ENCODE data around the gene PRELID3B. TPM values are rescaled to one million over a fixed set of nuclear protein-coding genes. Genes with fewer than 3 reads are reported as not detected.

The PRELID3B gene
- total RNA-seq, 2 donors from 2014 or later: 20.8 to 29.3 TPM

DNA sequence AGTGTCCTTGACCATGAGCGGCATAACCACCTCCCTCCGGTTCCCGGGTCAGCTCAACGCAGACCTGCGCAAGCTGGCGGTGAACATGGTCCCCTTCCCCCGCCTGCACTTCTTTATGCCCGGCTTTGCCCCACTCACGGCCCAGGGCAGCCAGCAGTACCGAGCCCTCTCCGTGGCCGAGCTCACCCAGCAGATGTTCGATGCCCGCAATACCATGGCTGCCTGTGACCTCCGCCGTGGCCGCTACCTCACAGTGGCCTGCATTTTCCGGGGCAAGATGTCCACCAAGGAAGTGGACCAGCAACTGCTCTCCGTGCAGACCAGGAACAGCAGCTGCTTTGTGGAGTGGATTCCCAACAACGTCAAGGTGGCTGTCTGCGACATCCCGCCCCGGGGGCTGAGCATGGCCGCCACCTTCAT, 18.5 kb downstream of the PRELID3B start:
- Histone ChIP-seq H3K4me1 (peaks cover 23% of the 10 kb centered on the region), H3K36me3 (replicated peaks in 1 of 2; ENCODE audit: insufficient read depth in 1 of 2, low read depth in 2 of 2) (peaks cover 0 to 5% of the 10 kb centered on the region in 2 donors), H3K9me3 (no peaks in the 10 kb centered on the region), H3K27ac (no peak overlapping the region), H3K4me3 (no peak overlapping the region), H3K27me3 (no peaks in the 10 kb centered on the region)
- no peak for DNase-seq
- no peak for ATAC-seq
- 91 to 97% methylated on average over 23 to 24 of the region's 24 CpGs for WGBS, 2 donors
- intact Hi-C loops (cut with DNase I): no loop called here
- no peak for TF ChIP-seq POLR2A (IDR thresholded peaks at IDR 0.05)
- TF ChIP-seq, protein P1, sequence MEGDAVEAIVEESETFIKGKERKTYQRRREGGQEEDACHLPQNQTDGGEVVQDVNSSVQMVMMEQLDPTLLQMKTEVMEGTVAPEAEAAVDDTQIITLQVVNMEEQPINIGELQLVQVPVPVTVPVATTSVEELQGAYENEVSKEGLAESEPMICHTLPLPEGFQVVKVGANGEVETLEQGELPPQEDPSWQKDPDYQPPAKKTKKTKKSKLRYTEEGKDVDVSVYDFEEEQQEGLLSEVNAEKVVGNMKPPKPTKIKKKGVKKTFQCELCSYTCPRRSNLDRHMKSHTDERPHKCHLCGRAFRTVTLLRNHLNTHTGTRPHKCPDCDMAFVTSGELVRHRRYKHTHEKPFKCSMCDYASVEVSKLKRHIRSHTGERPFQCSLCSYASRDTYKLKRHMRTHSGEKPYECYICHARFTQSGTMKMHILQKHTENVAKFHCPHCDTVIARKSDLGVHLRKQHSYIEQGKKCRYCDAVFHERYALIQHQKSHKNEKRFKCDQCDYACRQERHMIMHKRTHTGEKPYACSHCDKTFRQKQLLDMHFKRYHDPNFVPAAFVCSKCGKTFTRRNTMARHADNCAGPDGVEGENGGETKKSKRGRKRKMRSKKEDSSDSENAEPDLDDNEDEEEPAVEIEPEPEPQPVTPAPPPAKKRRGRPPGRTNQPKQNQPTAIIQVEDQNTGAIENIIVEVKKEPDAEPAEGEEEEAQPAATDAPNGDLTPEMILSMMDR (IDR thresholded peaks at IDR 0.05): no peak

DNA sequence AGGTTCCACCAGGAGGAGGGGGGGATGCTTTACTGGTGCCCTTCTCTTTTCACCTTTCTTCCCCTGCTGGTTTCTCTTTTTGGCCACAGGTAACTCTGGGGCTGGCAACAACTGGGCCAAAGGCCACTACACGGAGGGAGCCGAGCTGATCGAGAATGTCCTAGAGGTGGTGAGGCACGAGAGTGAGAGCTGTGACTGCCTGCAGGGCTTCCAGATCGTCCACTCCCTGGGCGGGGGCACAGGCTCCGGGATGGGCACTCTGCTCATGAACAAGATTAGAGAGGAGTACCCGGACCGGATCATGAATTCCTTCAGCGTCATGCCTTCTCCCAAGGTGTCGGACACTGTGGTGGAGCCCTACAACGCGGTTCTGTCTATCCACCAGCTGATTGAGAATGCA, 19.0 kb downstream of the PRELID3B start:
- H3K36me3 ChIP-seq (replicated peaks in 1 of 2; ENCODE audit: insufficient read depth in 1 of 2, low read depth in 2 of 2): peaks cover 0 to 5% of the 10 kb centered on the region in 2 donors
- TF ChIP-seq, protein P1 (IDR thresholded peaks at IDR 0.05): no peak
- TF ChIP-seq POLR2A (IDR thresholded peaks at IDR 0.05): no peak
- no peaks in the 10 kb centered on the region for H3K9me3 ChIP-seq
- DNase-seq (no peak), ATAC-seq (no peak)
- no peak overlapping the region for H3K27ac ChIP-seq
- intact Hi-C loops (cut with DNase I): no loop called here
- H3K4me3 ChIP-seq: no peak overlapping the region
- peaks cover 18% of the 10 kb centered on the region for H3K4me1 ChIP-seq
- H3K27me3 ChIP-seq: no peaks in the 10 kb centered on the region
- WGBS, 2 donors: 91 to 93% methylated on average over 12 to 13 of the region's 13 CpGs

DNA sequence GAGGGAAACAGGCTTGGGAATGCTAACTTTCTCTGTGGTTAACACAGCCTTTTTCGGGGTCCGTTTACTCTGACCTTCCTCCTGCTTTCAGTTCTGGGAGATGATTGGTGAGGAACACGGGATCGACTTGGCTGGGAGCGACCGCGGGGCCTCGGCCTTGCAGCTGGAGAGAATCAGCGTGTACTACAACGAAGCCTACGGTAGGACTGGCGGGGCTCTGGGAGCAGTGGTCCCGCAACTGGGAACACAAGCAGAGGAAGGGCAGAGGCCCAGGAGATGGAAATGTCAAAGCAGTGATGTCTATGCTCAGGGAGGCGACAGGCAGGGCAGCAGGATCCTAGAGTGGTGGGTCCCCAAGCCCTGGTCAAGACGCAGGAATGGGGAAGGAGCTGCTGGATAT, 19.8 kb downstream of the PRELID3B start:
- H3K4me1 ChIP-seq: peaks cover 15% of the 10 kb centered on the region
- no peak for DNase-seq
- H3K36me3 ChIP-seq (replicated peaks in 1 of 2; ENCODE audit: insufficient read depth in 1 of 2, low read depth in 2 of 2): peaks cover 0 to 5% of the 10 kb centered on the region in 2 donors

DNA sequence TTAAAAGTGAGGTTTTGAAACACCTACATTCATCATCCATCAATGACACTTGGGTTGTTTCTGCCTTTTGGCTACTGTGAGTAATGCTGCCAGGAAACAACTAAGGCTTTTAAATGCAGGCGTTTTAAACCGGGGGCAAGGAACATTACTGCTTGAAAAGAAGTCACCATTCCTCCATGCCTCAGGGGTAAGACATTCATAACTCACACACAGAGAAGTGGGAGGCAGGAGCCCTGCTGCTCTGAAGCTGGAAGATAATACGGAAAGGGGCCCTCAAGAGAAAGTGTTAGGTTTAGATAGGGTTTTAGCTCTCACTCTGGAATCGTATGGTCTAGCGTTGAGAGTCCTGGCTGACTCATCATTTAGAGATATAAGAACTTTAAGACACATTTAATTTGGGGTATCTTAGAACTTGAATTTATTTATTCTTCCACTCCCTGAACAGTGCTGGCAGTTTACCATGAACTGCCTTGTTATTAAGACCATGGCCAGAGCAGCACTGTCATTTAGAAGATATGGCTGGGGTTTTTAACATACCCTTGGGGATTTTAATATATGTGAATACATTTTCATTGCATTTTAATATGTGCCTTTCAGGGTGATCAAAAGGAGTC, 21.5 kb downstream of the PRELID3B start:
- no peak overlapping the region for H3K4me3 ChIP-seq
- DNase-seq (no peak), ATAC-seq (no peak)
- WGBS, 2 donors: 77 to 85% methylated on average over 5 of the region's 5 CpGs
- no peaks in the 10 kb centered on the region for H3K27me3 ChIP-seq
- peaks cover 0 to 5% of the 10 kb centered on the region in 2 donors for H3K36me3 ChIP-seq (replicated peaks in 1 of 2; ENCODE audit: insufficient read depth in 1 of 2, low read depth in 2 of 2)
- intact Hi-C loops (cut with DNase I): no loop called here
- no peak for TF ChIP-seq POLR2A (IDR thresholded peaks at IDR 0.05)
- TF ChIP-seq, protein P1 (IDR thresholded peaks at IDR 0.05): no peak
- H3K27ac ChIP-seq: no peak overlapping the region
- peaks cover 7% of the 10 kb centered on the region for H3K4me1 ChIP-seq
- no peaks in the 10 kb centered on the region for H3K9me3 ChIP-seq

More for the DNA sequence above, 19.8 kb downstream of the PRELID3B start:
- no peak for TF ChIP-seq POLR2A (IDR thresholded peaks at IDR 0.05)
- TF ChIP-seq, protein P1 (IDR thresholded peaks at IDR 0.05): no peak
- H3K27me3 ChIP-seq: no peaks in the 10 kb centered on the region
- WGBS, 2 donors: 93 to 94% methylated on average over 15 of the region's 15 CpGs
- no peaks in the 10 kb centered on the region for H3K9me3 ChIP-seq
- no peak overlapping the region for H3K4me3 ChIP-seq
- no peak for ATAC-seq
- intact Hi-C loops (cut with DNase I): no loop called here
- H3K27ac ChIP-seq: no peak overlapping the region

DNA sequence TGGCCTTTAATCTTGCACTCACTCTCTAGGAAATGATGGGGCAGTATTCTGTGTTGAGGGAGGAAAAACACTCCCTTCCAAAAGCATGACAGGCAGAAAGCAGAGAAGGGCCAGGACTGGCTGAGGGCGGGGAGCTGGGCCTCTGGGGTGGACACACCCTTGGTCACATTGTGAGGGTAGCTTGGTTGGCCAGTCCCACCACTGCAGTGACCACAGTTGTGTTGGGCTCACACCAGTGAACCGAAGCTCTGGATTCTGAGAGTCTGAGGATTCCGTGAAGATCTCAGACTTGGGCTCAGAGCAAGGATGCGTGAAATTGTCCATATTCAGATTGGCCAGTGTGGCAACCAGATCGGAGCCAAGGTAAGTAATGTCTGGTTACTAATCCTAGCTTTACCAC, 23.4 kb downstream of the PRELID3B start, which contains the start of gene TUBB1:
TSS of gene TUBB1 (plus strand) at position 213 of the 400 bp plus-strand sequence. CDS start at position 307, 94 bp downstream.
- Histone ChIP-seq H3K36me3 (replicated peaks in 1 of 2; ENCODE audit: insufficient read depth in 1 of 2, low read depth in 2 of 2) (no peaks in the 10 kb centered on the region), H3K27ac (no peak within 1 kb of the TSS), H3K4me1 (no peaks in the 10 kb centered on the region), H3K27me3 (no peaks in the 10 kb centered on the region), H3K9me3 (no peaks in the 10 kb centered on the region), H3K4me3 (no peak within 1 kb of the TSS)
- 91 to 97% methylated on average over 2 to 5 of the region's 5 CpGs for WGBS, 2 donors
- intact Hi-C loops (cut with DNase I): no loop called here
- no peak for TF ChIP-seq POLR2A (IDR thresholded peaks at IDR 0.05)
- TF ChIP-seq, protein P1 (IDR thresholded peaks at IDR 0.05): no peak
- no peak for ATAC-seq
- DNase-seq: no peak
